GM23338 (cell line): ENCODE measurements around the gene HES7. TPM values are rescaled to one million over a fixed set of nuclear protein-coding genes. Genes with fewer than 3 reads are reported as not detected.

Experiments used
- ATAC-seq: fragments of 200-7000 bp; cut with Tn5 transposase; 3 replicates; pipeline ENCODE4 v1.9.1; 2020
- DNase-seq: peaks from one replicate; pipeline ENCODE4 v3.0.0-alpha.2; 2015; ENCODE audit warnings: low spot score
- H2AFZ ChIP-seq: fragments of 200-600 bp; sonication (generic); 2 replicates; pipeline ENCODE4 v1.8.0; 2016; ENCODE audit warnings: antibody characterized with exemption, mild to moderate bottlenecking, moderate library complexity
- H3F3A ChIP-seq: fragments of 200-600 bp; sonication (generic); replicated peaks from 2 replicates; pipeline ENCODE4 v1.8.0; 2017; ENCODE audit warnings: antibody characterized with exemption, mixed run types, low read depth
- H3K27ac ChIP-seq: fragments of 200-600 bp; sonication (generic); 2 replicates; pipeline ENCODE4 v1.6.1; 2016; ENCODE audit warnings: low read depth
- H3K27me3 ChIP-seq: fragments of 200-600 bp; sonication (generic); 2 replicates; pipeline ENCODE4 v1.8.0; 2016; ENCODE audit warnings: mild to moderate bottlenecking, mixed run types, moderate library complexity; ENCODE audit not compliant: insufficient read depth
- H3K36me3 ChIP-seq: fragments of 200-600 bp; sonication (generic); 2 replicates; pipeline ENCODE4 v1.8.0; 2016; ENCODE audit warnings: mild to moderate bottlenecking; ENCODE audit not compliant: insufficient read depth
- H3K4me1 ChIP-seq: fragments of 200-600 bp; sonication (generic); 2 replicates; pipeline ENCODE4 v1.8.0; 2016; ENCODE audit warnings: mild to moderate bottlenecking, moderate library complexity; ENCODE audit not compliant: insufficient read depth
- H3K4me2 ChIP-seq: fragments of 200-600 bp; sonication (generic); 2 replicates; pipeline ENCODE4 v1.7.1; 2017; ENCODE audit warnings: mixed run types
- H3K4me3 ChIP-seq: fragments of 200-600 bp; sonication (generic); 2 replicates; pipeline ENCODE4 v1.6.1; 2016; ENCODE audit warnings: mixed run types
- H3K79me2 ChIP-seq: fragments of 200-600 bp; sonication (generic); replicated peaks from 2 replicates; pipeline ENCODE4 v1.8.0; 2017; ENCODE audit warnings: mild to moderate bottlenecking; ENCODE audit not compliant: insufficient read depth
- H3K9me2 ChIP-seq: fragments of 200-600 bp; sonication (generic); 2 replicates; pipeline ENCODE4 v1.8.0; 2017; ENCODE audit not compliant: insufficient read depth
- H4K20me1 ChIP-seq: fragments of 200-600 bp; sonication (generic); replicated peaks from 2 replicates; pipeline ENCODE4 v1.8.0; 2017; ENCODE audit warnings: mild to moderate bottlenecking; ENCODE audit not compliant: insufficient read depth
- H3K27ac Mint-ChIP-seq: 2 replicates; pipeline ENCODE4 v1.8.0; 2020; ENCODE audit warnings: inconsistent platforms, mild to moderate bottlenecking, moderate library complexity, mixed read lengths
- H3K27me3 Mint-ChIP-seq: 3 replicates; pipeline ENCODE4 v1.8.0; 2022; ENCODE audit warnings: low read depth, mild to moderate bottlenecking, moderate library complexity, mixed read lengths, inconsistent platforms; ENCODE audit not compliant: insufficient read depth, poor library complexity
- H3K36me3 Mint-ChIP-seq: 3 replicates; pipeline ENCODE4 v1.8.0; 2021; ENCODE audit warnings: low read depth, mild to moderate bottlenecking, inconsistent platforms, moderate library complexity, mixed read lengths
- H3K4me1 Mint-ChIP-seq: 3 replicates; pipeline ENCODE4 v1.8.0; 2020; ENCODE audit warnings: mild to moderate bottlenecking, inconsistent platforms, mixed read lengths
- H3K4me3 Mint-ChIP-seq: 3 replicates; pipeline ENCODE4 v1.8.0; 2021; ENCODE audit warnings: moderate library complexity, mild to moderate bottlenecking, inconsistent platforms, mixed read lengths
- H3K9me3 Mint-ChIP-seq: 3 replicates; pipeline ENCODE4 v1.8.0; 2020; ENCODE audit warnings: moderate library complexity, mild to moderate bottlenecking, inconsistent platforms, mixed read lengths
- CREB1 ChIP-seq: fragments of 250-450 bp; sonication (Bioruptor Pico); IDR thresholded peaks from 2 replicates; pipeline ENCODE4 v1.5.0; 2020; ENCODE audit warnings: low read depth, mild to moderate bottlenecking, moderate library complexity
- CTCF ChIP-seq, 2 experiments: fragments of 200-600 bp in 1 of 2; sonication (generic) in 1 of 2; conservative IDR thresholded peaks; 2 replicates each; pipeline versions ENCODE4 v1.5.1 to v1.6.1; 2016 to 2017; ENCODE audit warnings: antibody characterized with exemption in 2 of 2, low read depth in 2 of 2, mild to moderate bottlenecking in 2 of 2, moderate library complexity in 1 of 2
- ETS1 ChIP-seq: IDR thresholded peaks from 2 replicates; pipeline ENCODE4 v1.6.1; 2016; ENCODE audit warnings: antibody characterized with exemption
- EZH2 ChIP-seq: fragments of 200-600 bp; sonication (generic); IDR thresholded peaks from one replicate; pipeline ENCODE4 v1.8.0; 2017; ENCODE audit warnings: antibody characterized with exemption, mild to moderate bottlenecking, low read depth; ENCODE audit not compliant: unreplicated experiment
- EZH2phosphoT487 ChIP-seq: fragments of 200-600 bp; sonication (generic); IDR thresholded peaks from one replicate; pipeline ENCODE4 v1.8.1; 2018; ENCODE audit warnings: antibody characterized with exemption; ENCODE audit not compliant: unreplicated experiment
- JUNB ChIP-seq: IDR thresholded peaks from one replicate; pipeline ENCODE4 v1.6.1; 2016; ENCODE audit warnings: antibody characterized with exemption; ENCODE audit not compliant: unreplicated experiment
- NANOG ChIP-seq: IDR thresholded peaks from 2 replicates; pipeline ENCODE4 v1.6.1; 2016; ENCODE audit warnings: antibody characterized with exemption, borderline replicate concordance
- POLR2AphosphoS5 ChIP-seq: IDR thresholded peaks from 2 replicates; pipeline ENCODE4 v1.6.1; 2016; ENCODE audit warnings: antibody characterized with exemption, low read depth
- REST ChIP-seq: IDR thresholded peaks from one replicate; pipeline ENCODE4 v1.6.1; 2018; ENCODE audit warnings: antibody characterized with exemption; ENCODE audit not compliant: unreplicated experiment
- STAT1 ChIP-seq: IDR thresholded peaks from one replicate; pipeline ENCODE4 v1.6.1; 2016; ENCODE audit warnings: antibody characterized with exemption; ENCODE audit not compliant: unreplicated experiment
- ZNF114 ChIP-seq: fragments of 250-450 bp; sonication (Bioruptor Pico); IDR thresholded peaks from 2 replicates; pipeline ENCODE4 v1.5.0; 2020; ENCODE audit warnings: mild to moderate bottlenecking, moderate library complexity
- ZNF331 ChIP-seq: fragments of 250-450 bp; sonication (Bioruptor Pico); IDR thresholded peaks from 2 replicates; pipeline ENCODE4 v1.5.0; 2020; ENCODE audit warnings: low read depth, mild to moderate bottlenecking, moderate library complexity
- polyA plus RNA-seq: library from polyadenylated mRNA; unstranded; fragments of >200 nt; fragmentation: Nextera tagmentation; extraction: Ambion mirVana; gene quantifications from 2 replicates; pipeline ENCODE4 v1.2.1, GENCODE V29; 2016
- total RNA-seq: library from RNA; depleted of rRNA; stranded (reverse); fragments of >200 nt; shearing (Covaris generic); gene quantifications from 2 replicates; pipeline ENCODE4 v1.2.3, GENCODE V29; 2014

Gene HES7
- total and polyA plus RNA-seq, 2 experiments from 2014 or later: 0.14 TPM; not detected in 1

DNA sequence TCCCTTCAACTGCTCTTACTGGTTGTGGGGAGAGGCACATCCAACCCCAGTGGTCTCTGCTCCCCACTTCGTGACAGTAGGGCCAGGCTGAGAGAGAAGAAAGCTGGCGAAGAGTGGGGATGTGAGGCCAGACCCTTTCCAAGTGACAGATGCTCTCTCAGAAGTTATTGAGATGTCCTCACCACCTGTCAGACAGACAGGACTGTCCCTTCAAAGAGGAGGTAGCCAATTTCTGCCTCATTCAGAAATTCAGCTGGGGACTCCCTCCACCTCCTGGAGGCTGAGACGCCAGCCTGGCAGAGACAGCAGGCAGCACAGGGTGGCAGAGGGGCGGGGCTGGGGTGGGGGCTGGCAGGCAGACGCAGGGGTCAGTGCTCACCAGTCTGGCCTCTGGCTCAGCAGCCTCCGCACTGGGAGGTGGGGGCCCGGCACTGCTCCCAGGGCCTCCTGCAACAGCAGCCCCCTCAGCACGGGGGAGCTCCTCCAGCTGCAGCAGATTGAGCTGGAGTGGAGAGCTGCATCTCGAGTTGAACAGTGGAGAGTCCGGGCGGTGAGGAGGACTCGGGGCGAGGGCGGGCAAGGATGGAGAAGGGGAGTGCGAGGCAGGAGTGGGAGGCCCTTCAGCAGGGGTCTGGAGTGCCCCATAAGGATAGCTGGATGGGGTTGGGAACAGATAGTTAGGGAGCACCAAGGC lies 19.1 kb upstream of the HES7 start (continued):
- TF ChIP-seq POLR2AphosphoS5 (no peak), ETS1 (no peak), ZNF331 (CRISPR knock-in tag) (no peak), JUNB (no peak), ZNF114 (CRISPR knock-in tag) (no peak), EZH2 (no peak), STAT1 (no peak), CREB1 (CRISPR knock-in tag) (no peak), CTCF (conservative IDR thresholded peaks at IDR 0.05; ENCODE audit: low read depth in 2 of 2) (no peak)

DNA sequence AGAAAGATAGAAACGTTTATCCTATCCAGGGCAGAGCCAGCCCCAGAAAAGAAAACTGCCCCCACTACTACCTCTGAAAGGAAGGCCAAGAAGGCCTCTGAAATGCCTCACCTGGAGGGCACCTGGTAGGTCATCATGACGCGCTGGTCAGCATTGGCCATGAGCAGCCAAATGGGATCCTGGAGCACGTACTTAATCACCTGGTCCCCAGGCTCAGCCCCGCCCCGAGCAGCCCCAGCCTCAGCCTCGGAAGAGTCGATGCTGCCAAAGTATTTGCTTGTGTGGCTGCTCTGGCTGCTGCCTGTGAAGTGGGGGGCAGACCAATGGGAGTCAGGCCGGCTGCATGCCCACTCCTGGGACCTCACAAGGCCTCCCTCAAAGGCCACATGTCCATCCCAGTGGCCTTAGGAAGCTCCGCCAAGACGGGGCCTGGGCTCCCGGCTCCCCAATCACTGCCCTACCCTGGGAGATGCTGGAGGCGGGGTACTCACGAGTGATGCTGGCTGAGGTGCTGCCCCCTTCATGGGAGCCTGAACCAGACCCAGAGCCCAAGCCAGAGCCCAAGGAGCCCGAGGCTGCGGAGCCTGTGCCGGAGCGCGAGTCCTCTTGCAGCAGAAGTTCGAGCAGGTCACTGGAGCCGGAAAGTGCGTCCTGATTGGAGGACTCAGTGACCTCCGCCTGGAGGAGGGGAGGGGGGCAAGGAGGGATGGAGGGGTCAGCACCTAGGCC lies 18.4 kb upstream of the HES7 start:
- no peak for DNase-seq
- no peaks in the 10 kb centered on the region for H3K9me2 ChIP-seq
- peaks cover 6% of the 10 kb centered on the region for H3K27me3 Mint-ChIP-seq
- H4K20me1 ChIP-seq: no peaks in the 10 kb centered on the region
- peaks cover 6% of the 10 kb centered on the region; the same call in 1 of the 2 replicates for H3K4me1 ChIP-seq
- H3K27ac ChIP-seq: no peak overlapping the region
- no peak overlapping the region for H2AFZ ChIP-seq
- no peak overlapping the region for H3K4me2 ChIP-seq
- H3K4me1 Mint-ChIP-seq: no peaks in the 10 kb centered on the region
- H3K36me3 Mint-ChIP-seq: peaks cover 38% of the 10 kb centered on the region
- peaks cover 7% of the 10 kb centered on the region; the same call in 1 of the 2 replicates for H3K36me3 ChIP-seq
- H3K79me2 ChIP-seq: no peaks in the 10 kb centered on the region
- peaks cover 4% of the 10 kb centered on the region; the same call in 1 of the 3 replicates for H3K9me3 Mint-ChIP-seq
- TF ChIP-seq NANOG: no peak
- TF ChIP-seq POLR2AphosphoS5: no peak
- no peak for TF ChIP-seq CREB1 (CRISPR knock-in tag)
- TF ChIP-seq STAT1: no peak
- TF ChIP-seq EZH2: no peak
- TF ChIP-seq EZH2phosphoT487: no peak
- no peak for TF ChIP-seq REST
- TF ChIP-seq ZNF331 (CRISPR knock-in tag): no peak
- no peak for TF ChIP-seq ETS1
- TF ChIP-seq JUNB: no peak
- no peak for ATAC-seq
- H3K4me3 ChIP-seq: no peak overlapping the region
- no peak overlapping the region for H3K4me3 Mint-ChIP-seq
- H3F3A ChIP-seq: peaks cover 22% of the 10 kb centered on the region
- peaks cover 8% of the 10 kb centered on the region for H3K27me3 ChIP-seq
- H3K27ac Mint-ChIP-seq: no peak overlapping the region
